ENCODE results near the gene WSCD2.

- TF ChIP-seq CTCF (IDR thresholded peaks at IDR 0.05) (no peak), POLR2A (IDR thresholded peaks at IDR 0.05) (no peak)
These were observed 124.5 kb downstream of the WSCD2 start for GRCh38 chr12:108253540-108253939.

All from body of pancreas (tissue), 4 donors.